Body of pancreas (tissue), 4 donors: ENCODE results near the gene MTMR1.

Source experiments
- POLR2A ChIP-seq, 3 donors: fragments of 450-650 bp; IDR thresholded peaks; one replicate each; pipeline ENCODE4 v1.6.1; 2016; ENCODE audit warnings: antibody characterized with exemption in 3 of 3, mild to moderate bottlenecking in 2 of 3
- TF ChIP-seq, protein P1 (sequence below), 7 experiments: fragments of 450-650 bp in 4 of 7; fragments of 200-600 bp in 3 of 7; sonication (generic) in 3 of 7; IDR thresholded peaks; one replicate each; pipeline ENCODE4 v1.5.1; 2016 to 2019; ENCODE audit warnings: antibody characterized with exemption in 7 of 7

DNA sequence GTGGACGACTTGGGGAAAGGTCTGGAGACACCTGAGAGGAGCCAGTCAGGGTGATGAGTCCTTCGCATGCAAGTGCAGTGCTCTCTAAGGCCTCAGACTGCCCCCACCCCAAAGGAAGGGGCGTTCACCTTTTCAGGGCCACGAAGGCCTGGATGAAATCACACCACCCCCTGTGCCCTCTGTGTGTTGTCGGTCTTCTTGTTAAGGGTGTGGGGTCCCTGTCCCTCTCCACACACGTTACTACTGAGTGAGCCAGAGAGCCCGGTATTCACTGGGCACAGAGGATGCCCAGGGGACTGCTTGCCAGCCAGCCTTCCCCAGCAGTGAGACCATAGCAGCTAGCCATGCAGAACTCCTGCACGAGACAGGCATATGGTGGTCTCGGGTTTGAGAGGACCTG, 72.0 kb downstream of the MTMR1 start:
- no peak for TF ChIP-seq POLR2A (IDR thresholded peaks at IDR 0.05)
- TF ChIP-seq, protein P1, sequence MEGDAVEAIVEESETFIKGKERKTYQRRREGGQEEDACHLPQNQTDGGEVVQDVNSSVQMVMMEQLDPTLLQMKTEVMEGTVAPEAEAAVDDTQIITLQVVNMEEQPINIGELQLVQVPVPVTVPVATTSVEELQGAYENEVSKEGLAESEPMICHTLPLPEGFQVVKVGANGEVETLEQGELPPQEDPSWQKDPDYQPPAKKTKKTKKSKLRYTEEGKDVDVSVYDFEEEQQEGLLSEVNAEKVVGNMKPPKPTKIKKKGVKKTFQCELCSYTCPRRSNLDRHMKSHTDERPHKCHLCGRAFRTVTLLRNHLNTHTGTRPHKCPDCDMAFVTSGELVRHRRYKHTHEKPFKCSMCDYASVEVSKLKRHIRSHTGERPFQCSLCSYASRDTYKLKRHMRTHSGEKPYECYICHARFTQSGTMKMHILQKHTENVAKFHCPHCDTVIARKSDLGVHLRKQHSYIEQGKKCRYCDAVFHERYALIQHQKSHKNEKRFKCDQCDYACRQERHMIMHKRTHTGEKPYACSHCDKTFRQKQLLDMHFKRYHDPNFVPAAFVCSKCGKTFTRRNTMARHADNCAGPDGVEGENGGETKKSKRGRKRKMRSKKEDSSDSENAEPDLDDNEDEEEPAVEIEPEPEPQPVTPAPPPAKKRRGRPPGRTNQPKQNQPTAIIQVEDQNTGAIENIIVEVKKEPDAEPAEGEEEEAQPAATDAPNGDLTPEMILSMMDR (IDR thresholded peaks at IDR 0.05), result no peak
